ENCODE data around the gene CUEDC1. TPM values are rescaled to one million over a fixed set of nuclear protein-coding genes. Genes with fewer than 3 reads are reported as not detected.

Gene CUEDC1
- total and polyA plus RNA-seq, 2 of the 13 experiments (the other 11 are each of a cell fraction or from before 2014, with no cell fraction given) = 7.4 to 12.9 TPM

DNA sequence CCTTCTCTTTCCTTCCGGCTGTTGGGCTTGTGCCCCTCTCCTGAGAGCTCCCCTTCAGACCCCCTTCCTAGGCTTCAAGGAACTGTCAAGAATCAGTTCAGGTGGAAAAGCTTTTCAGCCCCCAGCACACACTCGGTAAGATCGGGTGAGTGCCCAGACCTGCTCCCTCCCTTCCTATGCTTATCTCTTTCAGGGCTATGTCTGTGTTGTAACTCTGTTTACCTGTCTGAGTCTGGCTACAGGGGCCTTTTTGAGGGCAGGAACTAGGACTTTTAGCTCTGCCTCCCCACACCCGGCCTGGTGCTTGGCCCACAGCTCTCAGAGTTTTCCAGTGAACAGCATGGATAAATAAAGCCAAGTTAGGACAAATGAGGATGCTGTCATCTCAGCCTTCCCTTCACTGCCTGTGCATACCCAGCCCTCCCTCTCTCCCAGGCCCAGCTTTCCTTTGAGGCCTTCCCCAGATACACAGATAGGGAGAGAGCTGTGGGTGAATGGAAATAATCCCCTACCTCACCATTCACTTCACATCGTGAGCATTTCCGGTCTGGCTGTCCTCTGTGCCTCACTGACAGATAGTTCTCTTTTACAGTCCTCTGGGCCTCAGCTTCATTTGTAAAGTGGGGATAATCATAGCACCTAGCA is 99.7 kb downstream of the CUEDC1 start (continued):
- TF ChIP-seq, protein P1, sequence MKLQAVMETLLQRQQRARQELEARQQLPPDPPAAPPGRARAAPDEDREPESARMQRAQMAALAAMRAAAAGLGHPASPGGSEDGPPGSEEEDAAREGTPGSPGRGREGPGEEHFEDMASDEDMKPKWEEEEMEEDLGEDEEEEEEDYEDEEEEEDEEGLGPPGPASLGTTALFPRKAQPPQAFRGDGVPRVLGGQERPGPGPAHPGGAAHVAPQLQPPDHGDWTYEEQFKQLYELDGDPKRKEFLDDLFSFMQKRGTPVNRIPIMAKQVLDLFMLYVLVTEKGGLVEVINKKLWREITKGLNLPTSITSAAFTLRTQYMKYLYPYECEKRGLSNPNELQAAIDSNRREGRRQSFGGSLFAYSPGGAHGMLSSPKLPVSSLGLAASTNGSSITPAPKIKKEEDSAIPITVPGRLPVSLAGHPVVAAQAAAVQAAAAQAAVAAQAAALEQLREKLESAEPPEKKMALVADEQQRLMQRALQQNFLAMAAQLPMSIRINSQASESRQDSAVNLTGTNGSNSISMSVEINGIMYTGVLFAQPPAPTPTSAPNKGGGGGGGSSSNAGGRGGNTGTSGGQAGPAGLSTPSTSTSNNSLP (IDR thresholded peaks at IDR 0.05; ENCODE audit: low read depth, low read length) = no peak
- TF ChIP-seq, protein P2, sequence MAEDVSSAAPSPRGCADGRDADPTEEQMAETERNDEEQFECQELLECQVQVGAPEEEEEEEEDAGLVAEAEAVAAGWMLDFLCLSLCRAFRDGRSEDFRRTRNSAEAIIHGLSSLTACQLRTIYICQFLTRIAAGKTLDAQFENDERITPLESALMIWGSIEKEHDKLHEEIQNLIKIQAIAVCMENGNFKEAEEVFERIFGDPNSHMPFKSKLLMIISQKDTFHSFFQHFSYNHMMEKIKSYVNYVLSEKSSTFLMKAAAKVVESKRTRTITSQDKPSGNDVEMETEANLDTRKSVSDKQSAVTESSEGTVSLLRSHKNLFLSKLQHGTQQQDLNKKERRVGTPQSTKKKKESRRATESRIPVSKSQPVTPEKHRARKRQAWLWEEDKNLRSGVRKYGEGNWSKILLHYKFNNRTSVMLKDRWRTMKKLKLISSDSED (CRISPR knock-in tag; IDR thresholded peaks at IDR 0.05) = no peak
- TF ChIP-seq ZNF724P (CRISPR knock-in tag; IDR thresholded peaks at IDR 0.05; ENCODE audit: borderline replicate concordance) (peak; percentile 55; the same call in 1 of the 2 replicates), RBM39 (IDR thresholded peaks at IDR 0.05; ENCODE audit: low read depth, low read length, poor library complexity, severe bottlenecking) (no peak), STAT5B (CRISPR knock-in tag; IDR thresholded peaks at IDR 0.05) (no peak), TEAD2 (CRISPR knock-in tag; IDR thresholded peaks at IDR 0.05) (no peak), ZNF124 (CRISPR knock-in tag; IDR thresholded peaks at IDR 0.05) (peak; percentile 71; the same call in 1 of the 2 replicates), ZMYM3 (CRISPR knock-in tag; IDR thresholded peaks at IDR 0.05) (peak; percentile 69; the same call in 1 of the 2 replicates), ZC3H4 (CRISPR knock-in tag; IDR thresholded peaks at IDR 0.05; ENCODE audit: borderline replicate concordance) (no peak), ZZZ3 (CRISPR knock-in tag; IDR thresholded peaks at IDR 0.05; ENCODE audit: borderline replicate concordance) (peak; percentile 53; the same call in 1 of the 2 replicates)
- TF ChIP-seq, protein P3, sequence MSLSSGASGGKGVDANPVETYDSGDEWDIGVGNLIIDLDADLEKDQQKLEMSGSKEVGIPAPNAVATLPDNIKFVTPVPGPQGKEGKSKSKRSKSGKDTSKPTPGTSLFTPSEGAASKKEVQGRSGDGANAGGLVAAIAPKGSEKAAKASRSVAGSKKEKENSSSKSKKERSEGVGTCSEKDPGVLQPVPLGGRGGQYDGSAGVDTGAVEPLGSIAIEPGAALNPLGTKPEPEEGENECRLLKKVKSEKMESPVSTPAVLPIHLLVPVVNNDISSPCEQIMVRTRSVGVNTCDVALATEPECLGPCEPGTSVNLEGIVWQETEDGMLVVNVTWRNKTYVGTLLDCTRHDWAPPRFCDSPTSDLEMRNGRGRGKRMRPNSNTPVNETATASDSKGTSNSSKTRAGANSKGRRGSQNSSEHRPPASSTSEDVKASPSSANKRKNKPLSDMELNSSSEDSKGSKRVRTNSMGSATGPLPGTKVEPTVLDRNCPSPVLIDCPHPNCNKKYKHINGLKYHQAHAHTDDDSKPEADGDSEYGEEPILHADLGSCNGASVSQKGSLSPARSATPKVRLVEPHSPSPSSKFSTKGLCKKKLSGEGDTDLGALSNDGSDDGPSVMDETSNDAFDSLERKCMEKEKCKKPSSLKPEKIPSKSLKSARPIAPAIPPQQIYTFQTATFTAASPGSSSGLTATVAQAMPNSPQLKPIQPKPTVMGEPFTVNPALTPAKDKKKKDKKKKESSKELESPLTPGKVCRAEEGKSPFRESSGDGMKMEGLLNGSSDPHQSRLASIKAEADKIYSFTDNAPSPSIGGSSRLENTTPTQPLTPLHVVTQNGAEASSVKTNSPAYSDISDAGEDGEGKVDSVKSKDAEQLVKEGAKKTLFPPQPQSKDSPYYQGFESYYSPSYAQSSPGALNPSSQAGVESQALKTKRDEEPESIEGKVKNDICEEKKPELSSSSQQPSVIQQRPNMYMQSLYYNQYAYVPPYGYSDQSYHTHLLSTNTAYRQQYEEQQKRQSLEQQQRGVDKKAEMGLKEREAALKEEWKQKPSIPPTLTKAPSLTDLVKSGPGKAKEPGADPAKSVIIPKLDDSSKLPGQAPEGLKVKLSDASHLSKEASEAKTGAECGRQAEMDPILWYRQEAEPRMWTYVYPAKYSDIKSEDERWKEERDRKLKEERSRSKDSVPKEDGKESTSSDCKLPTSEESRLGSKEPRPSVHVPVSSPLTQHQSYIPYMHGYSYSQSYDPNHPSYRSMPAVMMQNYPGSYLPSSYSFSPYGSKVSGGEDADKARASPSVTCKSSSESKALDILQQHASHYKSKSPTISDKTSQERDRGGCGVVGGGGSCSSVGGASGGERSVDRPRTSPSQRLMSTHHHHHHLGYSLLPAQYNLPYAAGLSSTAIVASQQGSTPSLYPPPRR (CRISPR knock-in tag; IDR thresholded peaks at IDR 0.05; ENCODE audit: borderline replicate concordance) = peak; percentile 81

Data from HepG2 (cell line).